A673 (cell line): ENCODE data around the gene DNAH10. TPM values are rescaled to one million over a fixed set of nuclear protein-coding genes. Genes with fewer than 3 reads are reported as not detected.

Experiments
- BruUV-seq: library from RNA; stranded (reverse); fragments of 400-500 nt; replicated peaks from 2 replicates; lab custom pipeline; 2021; lab: Mats Ljungman, UMichigan
- CTCF ChIA-PET: fragments of 300-600 bp; sonication (Branson Sonifier 250); formaldehyde crosslinking; loops from one replicate; lab custom pipeline; 2022; ENCODE audit warnings: antibody characterized with exemption; lab: Charles Lee
- POLR2A ChIA-PET: fragments of 300-600 bp; sonication (Branson Sonifier 250); formaldehyde crosslinking; loops from one replicate; lab custom pipeline; 2022; ENCODE audit warnings: antibody characterized with exemption; ENCODE audit not compliant: low non-redundant PET; lab: Charles Lee
- DNase-seq: peaks from one replicate; pipeline ENCODE4 v3.0.0-alpha.2; 2015; ENCODE audit warnings: low spot score
- H3K27ac ChIP-seq: fragments of 200-600 bp; sonication (generic); 2 replicates; pipeline ENCODE4 v1.5.1; 2016; ENCODE audit warnings: mixed run types, low read depth, mild to moderate bottlenecking, mixed read lengths, antibody characterized with exemption, low read length; ENCODE audit not compliant: poor library complexity, severe bottlenecking
- H3K27me3 ChIP-seq: fragments of 200-600 bp; sonication (generic); replicated peaks from 2 replicates; pipeline ENCODE4 v1.6.1; 2017; ENCODE audit warnings: mixed run types, low read depth, mild to moderate bottlenecking, mixed read lengths, antibody characterized with exemption, low read length; ENCODE audit not compliant: insufficient read depth, poor library complexity
- H3K36me3 ChIP-seq: fragments of 200-600 bp; sonication (generic); 2 replicates; pipeline ENCODE4 v1.6.1; 2016; ENCODE audit warnings: mixed run types, mild to moderate bottlenecking, mixed read lengths, antibody characterized with exemption, low read length; ENCODE audit not compliant: insufficient read depth, poor library complexity, severe bottlenecking
- H3K4me1 ChIP-seq: fragments of 200-600 bp; sonication (generic); 2 replicates; pipeline ENCODE4 v1.6.1; 2017; ENCODE audit warnings: mixed run types, mild to moderate bottlenecking, mixed read lengths, antibody characterized with exemption, low read length; ENCODE audit not compliant: insufficient read depth, poor library complexity, severe bottlenecking
- H3K4me3 ChIP-seq: fragments of 200-600 bp; sonication (generic); 2 replicates; pipeline ENCODE4 v1.5.1; 2016; ENCODE audit warnings: low read depth, mixed run types, mild to moderate bottlenecking, mixed read lengths, low read length; ENCODE audit not compliant: poor library complexity, severe bottlenecking
- H3K9me3 ChIP-seq: fragments of 200-600 bp; sonication (generic); 2 replicates; pipeline ENCODE4 v1.6.1; 2016; ENCODE audit warnings: mixed run types, low read depth, mild to moderate bottlenecking, mixed read lengths, antibody characterized with exemption, low read length; ENCODE audit not compliant: poor library complexity, severe bottlenecking
- EZH2 ChIP-seq: fragments of 200-600 bp; sonication (generic); IDR thresholded peaks from 2 replicates; pipeline ENCODE4 v1.6.1; 2017; ENCODE audit warnings: borderline replicate concordance, low read depth, mild to moderate bottlenecking, mixed read lengths, antibody characterized with exemption, low read length; ENCODE audit not compliant: poor library complexity, severe bottlenecking
- intact Hi-C: fragments of 100-400 bp; cut with micrococcal nuclease; formaldehyde crosslinking; loops from one replicate; pipeline ENCODE4 v1.10.0; 2022; ENCODE audit not compliant: unreplicated experiment
- total RNA-seq: library from RNA; stranded (reverse); gene quantifications from 2 replicates; pipeline ENCODE4 v1.2.3, GENCODE V29; 2021
- TF ChIP-seq, protein P1 (sequence below): fragments of 300-800, 200-600 bp; sonication (generic); conservative IDR thresholded peaks from 2 replicates; pipeline ENCODE4 v1.5.1; 2017; ENCODE audit warnings: low read depth, mild to moderate bottlenecking, antibody characterized with exemption, low read length, moderate library complexity, mixed read lengths

The DNAH10 gene
- total RNA-seq, 1 experiment from 2014 or later, result 1.1 TPM

DNA sequence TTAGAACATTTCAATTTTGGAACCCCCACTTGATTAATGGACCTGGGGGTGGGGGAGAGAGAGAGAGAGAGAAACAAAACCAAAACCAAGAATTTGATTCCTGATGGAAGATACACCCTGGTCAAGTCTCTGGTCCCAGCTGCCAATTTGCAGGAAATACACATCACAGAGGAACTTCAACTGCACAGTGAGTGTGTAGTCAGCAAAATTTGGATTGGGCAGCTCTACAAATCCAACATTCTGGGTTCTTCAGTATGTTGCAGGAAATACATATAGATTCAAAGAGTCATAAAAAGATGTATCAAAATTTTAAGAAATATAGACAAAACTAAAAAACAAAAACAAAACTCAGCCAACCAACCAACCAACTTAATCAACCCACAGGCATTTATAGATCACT, 17.4 kb downstream of the DNAH10 start:
- intact Hi-C loops, result no loop called here
- H3K27ac ChIP-seq, result no peak overlapping the region
- no peak for DNase-seq
- H3K9me3 ChIP-seq, result no peaks in the 10 kb centered on the region
- POLR2A ChIA-PET, result interaction anchor here (0.5 kb wide), 1 partner anchor 24 kb away, joined by 3 read pairs; no protein-coding TSS in a partner anchor
- H3K4me3 ChIP-seq, result no peak overlapping the region
- H3K4me1 ChIP-seq, result no peaks in the 10 kb centered on the region
- H3K27me3 ChIP-seq, result no peaks in the 10 kb centered on the region
- CTCF ChIA-PET, result no interaction called here
- TF ChIP-seq, protein P1, sequence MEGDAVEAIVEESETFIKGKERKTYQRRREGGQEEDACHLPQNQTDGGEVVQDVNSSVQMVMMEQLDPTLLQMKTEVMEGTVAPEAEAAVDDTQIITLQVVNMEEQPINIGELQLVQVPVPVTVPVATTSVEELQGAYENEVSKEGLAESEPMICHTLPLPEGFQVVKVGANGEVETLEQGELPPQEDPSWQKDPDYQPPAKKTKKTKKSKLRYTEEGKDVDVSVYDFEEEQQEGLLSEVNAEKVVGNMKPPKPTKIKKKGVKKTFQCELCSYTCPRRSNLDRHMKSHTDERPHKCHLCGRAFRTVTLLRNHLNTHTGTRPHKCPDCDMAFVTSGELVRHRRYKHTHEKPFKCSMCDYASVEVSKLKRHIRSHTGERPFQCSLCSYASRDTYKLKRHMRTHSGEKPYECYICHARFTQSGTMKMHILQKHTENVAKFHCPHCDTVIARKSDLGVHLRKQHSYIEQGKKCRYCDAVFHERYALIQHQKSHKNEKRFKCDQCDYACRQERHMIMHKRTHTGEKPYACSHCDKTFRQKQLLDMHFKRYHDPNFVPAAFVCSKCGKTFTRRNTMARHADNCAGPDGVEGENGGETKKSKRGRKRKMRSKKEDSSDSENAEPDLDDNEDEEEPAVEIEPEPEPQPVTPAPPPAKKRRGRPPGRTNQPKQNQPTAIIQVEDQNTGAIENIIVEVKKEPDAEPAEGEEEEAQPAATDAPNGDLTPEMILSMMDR, result no peak
- TF ChIP-seq EZH2, result no peak
- no peaks in the 10 kb centered on the region for H3K36me3 ChIP-seq
- no TSS peak for BruUV-seq

DNA sequence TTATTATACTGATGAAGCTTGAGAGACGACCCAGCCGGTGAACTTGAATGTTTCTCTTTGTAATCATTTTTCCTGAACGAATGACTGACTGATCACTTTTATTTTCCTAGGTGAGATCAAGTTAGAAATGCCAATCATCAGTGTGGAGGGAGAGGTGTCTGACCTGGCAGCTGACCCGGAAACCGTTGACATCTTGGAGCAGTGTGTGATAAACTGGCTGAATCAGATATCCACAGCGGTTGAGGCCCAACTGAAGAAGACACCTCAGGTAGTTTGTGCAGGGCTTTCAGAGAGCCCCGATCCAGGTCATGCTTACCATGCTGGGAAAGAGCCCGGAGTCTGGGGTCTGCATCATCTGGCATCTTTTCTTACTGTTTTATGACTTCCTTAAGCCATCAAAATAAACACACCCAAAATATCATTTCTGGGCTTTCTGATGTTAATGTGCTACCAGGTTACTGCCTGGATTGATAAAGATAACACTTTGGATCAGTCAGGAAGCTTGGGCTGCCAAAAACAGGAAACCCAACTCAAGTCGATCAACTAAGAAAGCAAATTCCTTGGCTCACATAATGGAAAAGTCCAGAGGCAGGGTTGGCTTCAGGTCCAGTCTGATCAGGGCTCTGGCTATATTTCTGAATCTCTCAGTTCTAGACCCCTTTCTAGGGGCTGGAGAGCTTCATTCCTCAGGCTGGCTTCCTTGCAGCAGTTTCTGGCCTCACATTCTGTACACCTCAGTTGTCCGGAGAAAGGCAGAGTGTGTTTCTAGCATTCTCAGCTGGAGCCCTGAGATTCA, 21.1 kb downstream of the DNAH10 start:
- ChIA-PET CTCF (no interaction called here), POLR2A (no interaction called here)
- intact Hi-C loops, result no loop called here
- TF ChIP-seq, protein P1, result no peak
- TF ChIP-seq EZH2, result no peak
- DNase-seq, result no peak
- no TSS peak for BruUV-seq
- H3K9me3 ChIP-seq, result no peaks in the 10 kb centered on the region
- no peaks in the 10 kb centered on the region for H3K36me3 ChIP-seq
- no peak overlapping the region for H3K27ac ChIP-seq
- H3K4me1 ChIP-seq, result no peaks in the 10 kb centered on the region
- H3K4me3 ChIP-seq, result no peak overlapping the region
- no peaks in the 10 kb centered on the region for H3K27me3 ChIP-seq

DNA sequence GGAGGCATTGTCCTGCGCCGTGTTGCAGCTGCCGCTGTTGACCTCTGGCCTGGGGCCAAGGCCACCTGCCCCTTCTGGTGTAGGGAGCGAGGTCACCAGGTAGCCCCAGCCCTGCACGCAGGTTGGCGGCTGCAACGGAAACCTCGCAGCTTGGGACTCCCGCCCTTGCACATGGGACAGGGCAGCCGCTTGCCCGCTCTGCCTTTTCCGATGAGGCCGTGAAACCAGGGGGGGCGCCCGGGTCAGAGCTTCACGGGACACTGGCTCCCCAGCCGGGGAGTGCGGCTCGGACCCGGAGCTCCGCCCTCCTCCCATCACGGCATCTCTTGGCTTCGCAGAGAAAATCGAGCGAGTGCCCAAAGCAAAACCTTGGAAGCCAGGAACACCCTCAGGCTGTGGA, 25.4 kb downstream of the DNAH10 start:
- Histone ChIP-seq H3K27ac (no peak overlapping the region), H3K4me1 (no peaks in the 10 kb centered on the region), H3K36me3 (no peaks in the 10 kb centered on the region), H3K4me3 (no peak overlapping the region), H3K27me3 (no peaks in the 10 kb centered on the region), H3K9me3 (no peaks in the 10 kb centered on the region)
- intact Hi-C loops, result no loop called here
- ChIA-PET CTCF (no interaction called here), POLR2A (no interaction called here)
- no peak for DNase-seq
- no TSS peak for BruUV-seq
- TF ChIP-seq, protein P1, result no peak
- no peak for TF ChIP-seq EZH2
